ENCODE data around the gene ATXN2. TPM values are rescaled to one million over a fixed set of nuclear protein-coding genes. Genes with fewer than 3 reads are reported as not detected.
"Not testable (repeated sequence)": the region's sequence is repeated elsewhere in the genome, so short reads cannot be mapped to it uniquely, and the experiment has no call there.

The ATXN2 gene
- total and polyA plus RNA-seq, 2 of the 4 experiments (the other 2 are of a cell fraction): 12.4 to 66.5 TPM

DNA sequence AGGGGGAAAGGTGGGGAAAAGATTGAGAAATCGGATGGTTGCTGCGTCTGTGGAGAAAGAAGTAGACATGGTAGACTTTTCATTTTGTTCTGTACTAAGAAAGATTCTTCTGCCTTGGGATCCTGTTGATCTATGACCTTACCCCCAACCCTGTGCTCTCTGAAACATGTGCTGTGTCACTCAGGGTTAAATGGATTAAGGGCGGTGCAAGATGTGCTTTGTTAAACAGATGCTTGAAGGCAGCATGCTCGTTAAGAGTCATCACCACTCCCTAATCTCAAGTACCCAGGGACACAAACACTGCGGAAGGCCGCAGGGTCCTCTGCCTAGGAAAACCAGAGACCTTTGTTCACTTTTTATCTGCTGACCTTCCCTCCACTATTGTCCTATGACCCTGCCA, 91.4 kb downstream of the ATXN2 start:
- H4K5ac ChIP-seq (ENCODE audit: low read depth, low read length); BruUV-seq (replicated peaks); H2AK9ac ChIP-seq (replicated peaks; ENCODE audit: low read depth, low read length, poor library complexity); intact Hi-C loops (cut with micrococcal nuclease); H3K4me1 ChIP-seq (ENCODE audit: control insufficient read depth, insufficient read depth, low read length); H2BK20ac ChIP-seq (ENCODE audit: low read depth, low read length); DNase-seq; H3K23ac ChIP-seq (ENCODE audit: low read depth, low read length); H4K91ac ChIP-seq (ENCODE audit: insufficient read depth, low read depth, low read length); H2BK15ac ChIP-seq (ENCODE audit: low read depth, low read length); H2BK5ac ChIP-seq (ENCODE audit: low read depth, low read length, poor library complexity, severe bottlenecking); dilution Hi-C loops (cut with HindIII; ENCODE audit: low sequenced_read_pairs, unreplicated experiment); H3K4me3 ChIP-seq (ENCODE audit: insufficient read depth, low read depth, low read length); H3K4ac ChIP-seq (ENCODE audit: low read depth, low read length); H2BK120ac ChIP-seq (ENCODE audit: low read depth, low read length); H3K9me1 ChIP-seq (ENCODE audit: insufficient read depth, low read length); ATAC-seq (ENCODE audit: low read depth); H3K14ac ChIP-seq (replicated peaks; ENCODE audit: low read depth, low read length); in situ Hi-C loops (cut with MboI; ENCODE audit: low sequenced_read_pairs); H3K9me3 ChIP-seq (ENCODE audit: control insufficient read depth, insufficient read depth, low read length); H4K20me1 ChIP-seq (ENCODE audit: insufficient read depth, low read length); H4K8ac ChIP-seq (ENCODE audit: low read depth in 2 of 2, low read length in 2 of 2); H3K18ac ChIP-seq (ENCODE audit: low read depth, low read length); H3K4me2 ChIP-seq (ENCODE audit: low read depth, low read length); H3K56ac ChIP-seq (ENCODE audit: extremely low read depth, insufficient read depth, low read length); POLR2A ChIA-PET (ENCODE audit: unreplicated experiment); H2AK5ac ChIP-seq (ENCODE audit: low read depth, low read length); H3K27me3 ChIP-seq (ENCODE audit: control insufficient read depth, insufficient read depth, low read length); H3K27ac ChIP-seq (ENCODE audit: insufficient read depth, low read length); H3K9ac ChIP-seq (ENCODE audit: low read depth, low read length); H2AFZ ChIP-seq (replicated peaks; ENCODE audit: low read length, poor library complexity): not testable (repeated sequence)
- WGBS, 2 experiments (ENCODE audit: extremely low coverage in 2 of 2, insufficient read length in 1 of 2): no CpG with 5 or more reads among the region's 6 CpGs
- CTCF ChIA-PET: interaction anchor here (0.6 to 0.8 kb wide), 2 partner anchors 12 to 42 kb away, joined by 3 to 5 read pairs; no protein-coding TSS in a partner anchor
- Histone ChIP-seq H3K36me3 (ENCODE audit: control insufficient read depth, insufficient read depth, low read length) (peaks cover 36% of the 10 kb centered on the region), H3K79me1 (ENCODE audit: low read depth in 1 of 2, low read length in 2 of 2) (peaks cover 7 to 17% of the 10 kb centered on the region in 2 experiments)

DNA sequence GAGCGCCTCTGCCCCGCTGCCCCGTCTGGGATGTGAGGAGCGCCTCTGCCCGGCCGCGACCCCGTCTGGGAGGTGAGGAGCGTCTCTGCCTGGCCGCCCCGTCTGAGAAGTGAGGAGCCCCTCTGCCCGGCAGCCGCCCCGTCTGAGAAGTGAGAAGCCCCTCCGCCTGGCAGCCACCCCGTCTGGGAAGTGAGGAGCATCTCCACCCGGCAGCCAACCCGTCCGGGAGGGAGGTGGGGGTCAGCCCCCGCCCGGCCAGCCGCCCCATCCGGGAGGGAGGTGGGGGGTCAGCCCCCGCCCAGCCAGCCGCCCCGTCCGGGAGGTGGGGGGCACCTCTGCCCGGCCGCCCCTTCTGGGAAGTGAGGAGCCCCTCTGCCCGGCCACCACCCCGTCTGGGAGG, 91.9 kb downstream of the ATXN2 start:
- H2BK20ac ChIP-seq (ENCODE audit: low read depth, low read length); H3K9ac ChIP-seq (ENCODE audit: low read depth, low read length); H3K4me1 ChIP-seq (ENCODE audit: control insufficient read depth, insufficient read depth, low read length); H3K9me3 ChIP-seq (ENCODE audit: control insufficient read depth, insufficient read depth, low read length); intact Hi-C loops (cut with micrococcal nuclease); H4K91ac ChIP-seq (ENCODE audit: insufficient read depth, low read depth, low read length); H2AK9ac ChIP-seq (replicated peaks; ENCODE audit: low read depth, low read length, poor library complexity); H3K4me2 ChIP-seq (ENCODE audit: low read depth, low read length); H4K5ac ChIP-seq (ENCODE audit: low read depth, low read length); H3K27ac ChIP-seq (ENCODE audit: insufficient read depth, low read length); CTCF ChIA-PET; POLR2A ChIA-PET (ENCODE audit: unreplicated experiment); H2AFZ ChIP-seq (replicated peaks; ENCODE audit: low read length, poor library complexity); H3K56ac ChIP-seq (ENCODE audit: extremely low read depth, insufficient read depth, low read length); DNase-seq; H2BK15ac ChIP-seq (ENCODE audit: low read depth, low read length); H3K18ac ChIP-seq (ENCODE audit: low read depth, low read length); in situ Hi-C loops (cut with MboI; ENCODE audit: low sequenced_read_pairs); H2BK120ac ChIP-seq (ENCODE audit: low read depth, low read length); H3K9me1 ChIP-seq (ENCODE audit: insufficient read depth, low read length); ATAC-seq (ENCODE audit: low read depth); H3K4me3 ChIP-seq (ENCODE audit: insufficient read depth, low read depth, low read length); H3K4ac ChIP-seq (ENCODE audit: low read depth, low read length); BruUV-seq (replicated peaks); H4K20me1 ChIP-seq (ENCODE audit: insufficient read depth, low read length); H2BK5ac ChIP-seq (ENCODE audit: low read depth, low read length, poor library complexity, severe bottlenecking); H4K8ac ChIP-seq (ENCODE audit: low read depth in 2 of 2, low read length in 2 of 2); H3K27me3 ChIP-seq (ENCODE audit: control insufficient read depth, insufficient read depth, low read length); H3K23ac ChIP-seq (ENCODE audit: low read depth, low read length); H3K14ac ChIP-seq (replicated peaks; ENCODE audit: low read depth, low read length); dilution Hi-C loops (cut with HindIII; ENCODE audit: low sequenced_read_pairs, unreplicated experiment); H2AK5ac ChIP-seq (ENCODE audit: low read depth, low read length): not testable (repeated sequence)
- WGBS, 2 experiments (ENCODE audit: extremely low coverage in 2 of 2, insufficient read length in 1 of 2): 86% methylated on average over 2 of the region's 31 CpGs; no CpG with 5 or more reads in 1 of the 2 experiments
- peaks cover 34% of the 10 kb centered on the region for H3K36me3 ChIP-seq (ENCODE audit: control insufficient read depth, insufficient read depth, low read length)
- H3K79me1 ChIP-seq (ENCODE audit: low read depth in 1 of 2, low read length in 2 of 2): peaks cover 7 to 17% of the 10 kb centered on the region in 2 experiments
